SK-N-MC (cell line): ENCODE measurements around the gene SEPTIN8.

Experiments
- EZH2 ChIP-seq: fragments of 200-600 bp; sonication (generic); IDR thresholded peaks from one replicate; pipeline ENCODE4 v1.6.1; 2017; ENCODE audit warnings: antibody characterized with exemption
- FOXP2 ChIP-seq: optimal IDR thresholded peaks from 2 replicates; pipeline ENCODE3; 2011; ENCODE audit warnings: mild to moderate bottlenecking, moderate library complexity; ENCODE audit not compliant: insufficient read depth; ENCODE audit errors: extremely low read length, control extremely low read depth
- POLR2AphosphoS5 ChIP-seq: IDR thresholded peaks from 2 replicates; pipeline ENCODE4 v1.6.1; 2012; ENCODE audit warnings: mild to moderate bottlenecking, low read depth, low read length, borderline replicate concordance

GRCh38 chr5:132758451-132758850, 18.6 kb downstream of the SEPTIN8 start:
- TF ChIP-seq POLR2AphosphoS5 (no peak), EZH2 (no peak), FOXP2 (no peak)
